LNCaP clone FGC (cell line): Measurements from ENCODE around the gene LCE5A.
"Not testable (repeated sequence)": the region's sequence is repeated elsewhere in the genome, so short reads cannot be mapped to it uniquely, and the experiment has no call there.

ENCODE experiments used
- DNase-seq: peaks from one replicate; pipeline ENCODE4 v3.0.0-alpha.2; 2011; ENCODE audit warnings: low read depth
- H3K4me3 ChIP-seq: 2 replicates; pipeline ENCODE4 v1.5.1; 2011; ENCODE audit warnings: mild to moderate bottlenecking, low read depth, low read length, control low read depth
- CTCF ChIP-seq: IDR thresholded peaks from 2 replicates; pipeline ENCODE4 v1.5.1; 2012; ENCODE audit warnings: mild to moderate bottlenecking; ENCODE audit not compliant: control insufficient read depth, insufficient read depth; ENCODE audit errors: extremely low read depth

Gene LCE5A

GRCh38 chr1:152481869-152482664, 28.5 kb upstream of the LCE5A start:
- DNase-seq = no peak
- no peak overlapping the region for H3K4me3 ChIP-seq
- TF ChIP-seq CTCF = no peak

- DNase-seq = no peak
- H3K4me3 ChIP-seq = no peak overlapping the region
- peak; percentile 46 for TF ChIP-seq CTCF
Measured at GRCh38 chr1:152486400-152487006, 24.1 kb upstream of the LCE5A start.

- no peak for TF ChIP-seq CTCF
- DNase-seq = no peak
- H3K4me3 ChIP-seq = no peak overlapping the region
Measured at GRCh38 chr1:152487871-152488270, 22.7 kb upstream of the LCE5A start.

GRCh38 chr1:152491537-152491936, 19.1 kb upstream of the LCE5A start:
- H3K4me3 ChIP-seq, DNase-seq: not testable (repeated sequence)
- TF ChIP-seq CTCF = peak; percentile 61

- peak; percentile 73 for TF ChIP-seq CTCF
- no peak for DNase-seq
- no peak overlapping the region for H3K4me3 ChIP-seq
Measured at GRCh38 chr1:152495066-152495675, 15.4 kb upstream of the LCE5A start.

- no peak overlapping the region for H3K4me3 ChIP-seq
- no peak for DNase-seq
- peak; percentile 62 for TF ChIP-seq CTCF
Measured at GRCh38 chr1:152497273-152497672, 13.3 kb upstream of the LCE5A start.
